HepG2 (cell line): Measurements from ENCODE around the gene WNT3. TPM values are rescaled to one million over a fixed set of nuclear protein-coding genes. Genes with fewer than 3 reads are reported as not detected.

Experiments
- EED ChIP-seq: sonication (generic); formaldehyde crosslinking; IDR thresholded peaks from 2 replicates; pipeline ENCODE4 v1.5.0; 2020; ENCODE audit warnings: mild to moderate bottlenecking, missing genetic modification reagents
- EP300 ChIP-seq, 3 experiments: sonication (generic) in 1 of 3; formaldehyde crosslinking in 1 of 3; IDR thresholded peaks; 2 replicates each; pipeline versions ENCODE4 v1.5.1 to v1.6.1; 2011 to 2020; ENCODE audit warnings: low read depth in 2 of 3, low read length in 2 of 3, borderline replicate concordance in 1 of 3, improper control_type of control experiment in 1 of 3, mild to moderate bottlenecking in 1 of 3, missing genetic modification reagents in 1 of 3, moderate library complexity in 1 of 3
- NCOA5 ChIP-seq: sonication (generic); formaldehyde crosslinking; IDR thresholded peaks from 2 replicates; pipeline ENCODE4 v1.4.0; 2020; ENCODE audit warnings: missing genetic modification reagents
- RFX3 ChIP-seq: IDR thresholded peaks from 2 replicates; pipeline ENCODE4 v1.6.1; 2016; ENCODE audit warnings: missing biosample characterization, missing genetic modification reagents
- ZBTB26 ChIP-seq: IDR thresholded peaks from 2 replicates; pipeline ENCODE4 v1.6.1; 2016; ENCODE audit warnings: missing compliant biosample characterization, missing genetic modification reagents, borderline replicate concordance
- ZNF562 ChIP-seq: sonication (generic); formaldehyde crosslinking; IDR thresholded peaks from 2 replicates; pipeline ENCODE4 v1.8.0; 2022; ENCODE audit warnings: missing genetic modification reagents, borderline replicate concordance
- ZNF629 ChIP-seq: sonication (generic); formaldehyde crosslinking; conservative IDR thresholded peaks from 2 replicates; pipeline ENCODE4 v1.5.0; 2020; ENCODE audit warnings: missing genetic modification reagents
- polyA plus RNA-seq, 8 experiments: library from polyadenylated mRNA; depleted of rRNA in 3 of 8; stranded (reverse) in 7 of 8; unstranded in 1 of 8; fragments of >200 nt; fragmentation: Illumina TruSeq in 4 of 8; extraction: Trizol in 4 of 8; gene quantifications; 2 replicates each; pipeline versions ENCODE4 v1.2.1 to v1.2.3, GENCODE V29; 2011 to 2016; ENCODE audit warnings: low read depth in 4 of 8, missing spikeins in 1 of 8, mixed read lengths in 1 of 8; ENCODE audit not compliant: insufficient read depth in 1 of 8
- total RNA-seq, 5 experiments: library from RNA; depleted of rRNA; stranded (reverse); fragments of >200 nt; fragmentation: Illumina TruSeq; extraction: Trizol; gene quantifications; 2 replicates each; pipeline ENCODE4 v1.2.3, GENCODE V29; 2016; ENCODE audit warnings: low read depth in 1 of 5
- TF ChIP-seq, protein P1 (sequence below): sonication (generic); formaldehyde crosslinking; IDR thresholded peaks from 2 replicates; pipeline ENCODE4 v1.8.1; 2023; ENCODE audit warnings: mild to moderate bottlenecking, missing genetic modification reagents
- TF ChIP-seq, protein P2 (sequence below): sonication (generic); formaldehyde crosslinking; IDR thresholded peaks from 2 replicates; pipeline ENCODE4 v1.5.0; 2020; ENCODE audit warnings: missing genetic modification reagents
- TF ChIP-seq, protein P3 (sequence below): sonication (generic); formaldehyde crosslinking; IDR thresholded peaks from 2 replicates; pipeline ENCODE4 v1.5.1; 2020; ENCODE audit warnings: missing genetic modification reagents, mild to moderate bottlenecking, borderline replicate concordance
- TF ChIP-seq, protein P4 (sequence below): sonication (generic); formaldehyde crosslinking; IDR thresholded peaks from 2 replicates; pipeline ENCODE4 v1.8.1; 2023; ENCODE audit warnings: missing genetic modification reagents, inconsistent platforms, borderline replicate concordance
- TF ChIP-seq, protein P5 (sequence below): sonication (generic); formaldehyde crosslinking; IDR thresholded peaks from 2 replicates; pipeline ENCODE4 v1.9.0; 2021; ENCODE audit warnings: missing genetic modification reagents, borderline replicate concordance
- TF ChIP-seq, protein P6 (sequence below): sonication (generic); formaldehyde crosslinking; IDR thresholded peaks from 2 replicates; pipeline ENCODE4 v1.4.0; 2020; ENCODE audit warnings: missing genetic modification reagents

Gene WNT3
- total and polyA plus RNA-seq, 2 of the 13 experiments (the other 11 are each of a cell fraction or from before 2014, with no cell fraction given) = 8.5 to 10.3 TPM

- TF ChIP-seq, protein P1, sequence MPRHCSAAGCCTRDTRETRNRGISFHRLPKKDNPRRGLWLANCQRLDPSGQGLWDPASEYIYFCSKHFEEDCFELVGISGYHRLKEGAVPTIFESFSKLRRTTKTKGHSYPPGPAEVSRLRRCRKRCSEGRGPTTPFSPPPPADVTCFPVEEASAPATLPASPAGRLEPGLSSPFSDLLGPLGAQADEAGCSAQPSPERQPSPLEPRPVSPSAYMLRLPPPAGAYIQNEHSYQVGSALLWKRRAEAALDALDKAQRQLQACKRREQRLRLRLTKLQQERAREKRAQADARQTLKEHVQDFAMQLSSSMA (CRISPR knock-in tag) = no peak
- TF ChIP-seq ZNF562 = no peak
- TF ChIP-seq, protein P2, sequence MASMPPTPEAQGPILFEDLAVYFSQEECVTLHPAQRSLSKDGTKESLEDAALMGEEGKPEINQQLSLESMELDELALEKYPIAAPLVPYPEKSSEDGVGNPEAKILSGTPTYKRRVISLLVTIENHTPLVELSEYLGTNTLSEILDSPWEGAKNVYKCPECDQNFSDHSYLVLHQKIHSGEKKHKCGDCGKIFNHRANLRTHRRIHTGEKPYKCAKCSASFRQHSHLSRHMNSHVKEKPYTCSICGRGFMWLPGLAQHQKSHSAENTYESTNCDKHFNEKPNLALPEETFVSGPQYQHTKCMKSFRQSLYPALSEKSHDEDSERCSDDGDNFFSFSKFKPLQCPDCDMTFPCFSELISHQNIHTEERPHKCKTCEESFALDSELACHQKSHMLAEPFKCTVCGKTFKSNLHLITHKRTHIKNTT (CRISPR knock-in tag) = no peak
- TF ChIP-seq, protein P3, sequence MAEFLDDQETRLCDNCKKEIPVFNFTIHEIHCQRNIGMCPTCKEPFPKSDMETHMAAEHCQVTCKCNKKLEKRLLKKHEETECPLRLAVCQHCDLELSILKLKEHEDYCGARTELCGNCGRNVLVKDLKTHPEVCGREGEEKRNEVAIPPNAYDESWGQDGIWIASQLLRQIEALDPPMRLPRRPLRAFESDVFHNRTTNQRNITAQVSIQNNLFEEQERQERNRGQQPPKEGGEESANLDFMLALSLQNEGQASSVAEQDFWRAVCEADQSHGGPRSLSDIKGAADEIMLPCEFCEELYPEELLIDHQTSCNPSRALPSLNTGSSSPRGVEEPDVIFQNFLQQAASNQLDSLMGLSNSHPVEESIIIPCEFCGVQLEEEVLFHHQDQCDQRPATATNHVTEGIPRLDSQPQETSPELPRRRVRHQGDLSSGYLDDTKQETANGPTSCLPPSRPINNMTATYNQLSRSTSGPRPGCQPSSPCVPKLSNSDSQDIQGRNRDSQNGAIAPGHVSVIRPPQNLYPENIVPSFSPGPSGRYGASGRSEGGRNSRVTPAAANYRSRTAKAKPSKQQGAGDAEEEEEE (CRISPR knock-in tag) = no peak
- no peak for TF ChIP-seq EP300 (IDR thresholded peaks at IDR 0.05; ENCODE audit: low read depth in 2 of 2, low read length in 2 of 2)
- no peak for TF ChIP-seq EP300 (CRISPR knock-in tag; IDR thresholded peaks at IDR 0.05; ENCODE audit: borderline replicate concordance)
- TF ChIP-seq, protein P4, sequence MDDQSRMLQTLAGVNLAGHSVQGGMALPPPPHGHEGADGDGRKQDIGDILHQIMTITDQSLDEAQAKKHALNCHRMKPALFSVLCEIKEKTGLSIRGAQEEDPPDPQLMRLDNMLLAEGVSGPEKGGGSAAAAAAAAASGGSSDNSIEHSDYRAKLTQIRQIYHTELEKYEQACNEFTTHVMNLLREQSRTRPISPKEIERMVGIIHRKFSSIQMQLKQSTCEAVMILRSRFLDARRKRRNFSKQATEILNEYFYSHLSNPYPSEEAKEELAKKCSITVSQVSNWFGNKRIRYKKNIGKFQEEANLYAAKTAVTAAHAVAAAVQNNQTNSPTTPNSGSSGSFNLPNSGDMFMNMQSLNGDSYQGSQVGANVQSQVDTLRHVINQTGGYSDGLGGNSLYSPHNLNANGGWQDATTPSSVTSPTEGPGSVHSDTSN = no peak
- TF ChIP-seq, protein P5, sequence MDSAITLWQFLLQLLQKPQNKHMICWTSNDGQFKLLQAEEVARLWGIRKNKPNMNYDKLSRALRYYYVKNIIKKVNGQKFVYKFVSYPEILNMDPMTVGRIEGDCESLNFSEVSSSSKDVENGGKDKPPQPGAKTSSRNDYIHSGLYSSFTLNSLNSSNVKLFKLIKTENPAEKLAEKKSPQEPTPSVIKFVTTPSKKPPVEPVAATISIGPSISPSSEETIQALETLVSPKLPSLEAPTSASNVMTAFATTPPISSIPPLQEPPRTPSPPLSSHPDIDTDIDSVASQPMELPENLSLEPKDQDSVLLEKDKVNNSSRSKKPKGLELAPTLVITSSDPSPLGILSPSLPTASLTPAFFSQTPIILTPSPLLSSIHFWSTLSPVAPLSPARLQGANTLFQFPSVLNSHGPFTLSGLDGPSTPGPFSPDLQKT (CRISPR knock-in tag) = no peak
- TF ChIP-seq, protein P6, sequence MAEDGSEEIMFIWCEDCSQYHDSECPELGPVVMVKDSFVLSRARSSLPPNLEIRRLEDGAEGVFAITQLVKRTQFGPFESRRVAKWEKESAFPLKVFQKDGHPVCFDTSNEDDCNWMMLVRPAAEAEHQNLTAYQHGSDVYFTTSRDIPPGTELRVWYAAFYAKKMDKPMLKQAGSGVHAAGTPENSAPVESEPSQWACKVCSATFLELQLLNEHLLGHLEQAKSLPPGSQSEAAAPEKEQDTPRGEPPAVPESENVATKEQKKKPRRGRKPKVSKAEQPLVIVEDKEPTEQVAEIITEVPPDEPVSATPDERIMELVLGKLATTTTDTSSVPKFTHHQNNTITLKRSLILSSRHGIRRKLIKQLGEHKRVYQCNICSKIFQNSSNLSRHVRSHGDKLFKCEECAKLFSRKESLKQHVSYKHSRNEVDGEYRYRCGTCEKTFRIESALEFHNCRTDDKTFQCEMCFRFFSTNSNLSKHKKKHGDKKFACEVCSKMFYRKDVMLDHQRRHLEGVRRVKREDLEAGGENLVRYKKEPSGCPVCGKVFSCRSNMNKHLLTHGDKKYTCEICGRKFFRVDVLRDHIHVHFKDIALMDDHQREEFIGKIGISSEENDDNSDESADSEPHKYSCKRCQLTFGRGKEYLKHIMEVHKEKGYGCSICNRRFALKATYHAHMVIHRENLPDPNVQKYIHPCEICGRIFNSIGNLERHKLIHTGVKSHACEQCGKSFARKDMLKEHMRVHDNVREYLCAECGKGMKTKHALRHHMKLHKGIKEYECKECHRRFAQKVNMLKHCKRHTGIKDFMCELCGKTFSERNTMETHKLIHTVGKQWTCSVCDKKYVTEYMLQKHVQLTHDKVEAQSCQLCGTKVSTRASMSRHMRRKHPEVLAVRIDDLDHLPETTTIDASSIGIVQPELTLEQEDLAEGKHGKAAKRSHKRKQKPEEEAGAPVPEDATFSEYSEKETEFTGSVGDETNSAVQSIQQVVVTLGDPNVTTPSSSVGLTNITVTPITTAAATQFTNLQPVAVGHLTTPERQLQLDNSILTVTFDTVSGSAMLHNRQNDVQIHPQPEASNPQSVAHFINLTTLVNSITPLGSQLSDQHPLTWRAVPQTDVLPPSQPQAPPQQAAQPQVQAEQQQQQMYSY (CRISPR knock-in tag) = no peak
- no peak for TF ChIP-seq NCOA5 (CRISPR knock-in tag)
- TF ChIP-seq ZBTB26 (CRISPR knock-in tag) = no peak
- no peak for TF ChIP-seq RFX3 (CRISPR knock-in tag)
- TF ChIP-seq ZNF629 = no peak
- no peak for TF ChIP-seq EED
Measured at GRCh38 chr17:46782250-46782953, 36.1 kb downstream of the WNT3 start (continued).
